RPMI7951 (cell line): Measurements from ENCODE around the gene TP53I13. TPM values are rescaled to one million over a fixed set of nuclear protein-coding genes. Genes with fewer than 3 reads are reported as not detected.

Source experiments
- DNase-seq: peaks from one replicate; pipeline ENCODE4 v3.0.0-alpha.2; 2012; ENCODE audit warnings: low read depth
- total RNA-seq: library from RNA; depleted of rRNA; stranded (reverse); fragments of >200 nt; shearing (Covaris generic); gene quantifications from 2 replicates; pipeline ENCODE4 v1.2.3, GENCODE V29; 2014

Gene TP53I13
- total RNA-seq, 1 experiment from 2014 or later, result 29.3 TPM

GRCh38 chr17:29593591-29594518 is 25.4 kb downstream of the TP53I13 start:
- DNase-seq, result no peak

GRCh38 chr17:29594519-29595090 is 26.1 kb downstream of the TP53I13 start:
- no peak for DNase-seq

- DNase-seq, result no peak
Measured at GRCh38 chr17:29595107-29595942, 26.8 kb downstream of the TP53I13 start.

GRCh38 chr17:29595943-29596774 is 27.7 kb downstream of the TP53I13 start:
- DNase-seq, result no peak

GRCh38 chr17:29596811-29597210 is 28.3 kb downstream of the TP53I13 start:
- DNase-seq, result no peak

- DNase-seq, result no peak
Measured at GRCh38 chr17:29597361-29598172, 29.1 kb downstream of the TP53I13 start.

- DNase-seq, result no peak
Measured at GRCh38 chr17:29603109-29603674, 34.7 kb downstream of the TP53I13 start.

GRCh38 chr17:29607557-29608195 is 39.2 kb downstream of the TP53I13 start:
- no peak for DNase-seq

GRCh38 chr17:29608986-29609385 is 40.5 kb downstream of the TP53I13 start:
- no peak for DNase-seq

GRCh38 chr17:29610395-29610794 is 41.9 kb downstream of the TP53I13 start:
- no peak for DNase-seq

- no peak for DNase-seq
Measured at GRCh38 chr17:29611351-29612093, 43.0 kb downstream of the TP53I13 start.

GRCh38 chr17:29612094-29612403 is 43.5 kb downstream of the TP53I13 start:
- DNase-seq, result no peak

GRCh38 chr17:29612404-29613280 is 44.1 kb downstream of the TP53I13 start:
- DNase-seq, result no peak

GRCh38 chr17:29613352-29613837 is 44.9 kb downstream of the TP53I13 start:
- DNase-seq, result no peak

- no peak for DNase-seq
Measured at GRCh38 chr17:29613856-29614255, 45.4 kb downstream of the TP53I13 start.

GRCh38 chr17:29614349-29615047 is 46.0 kb downstream of the TP53I13 start:
- no peak for DNase-seq

GRCh38 chr17:29615048-29615385 is 46.5 kb downstream of the TP53I13 start:
- no peak for DNase-seq
